PC-3 (cell line): ENCODE data around the gene GIPC2.

Experiments used
- CTCF ChIP-seq: fragments of 300-600 bp; sonication (generic); conservative IDR thresholded peaks from 2 replicates; pipeline ENCODE4 v1.5.1; 2017; ENCODE audit warnings: antibody characterized with exemption, low read depth, mild to moderate bottlenecking, low read length
- EZH2 ChIP-seq: fragments of 300-600 bp; sonication (generic); IDR thresholded peaks from one replicate; pipeline ENCODE4 v1.6.1; 2017; ENCODE audit warnings: antibody characterized with exemption, mild to moderate bottlenecking, low read length; ENCODE audit not compliant: unreplicated experiment
- EZH2phosphoT487 ChIP-seq: fragments of 300-600 bp; sonication (generic); IDR thresholded peaks from 2 replicates; pipeline ENCODE4 v1.6.1; 2018; ENCODE audit warnings: mild to moderate bottlenecking, antibody characterized with exemption, low read length, borderline replicate concordance

- TF ChIP-seq EZH2 (no peak), EZH2phosphoT487 (no peak), CTCF (no peak)
These were observed 8.8 kb downstream of the GIPC2 start for GRCh38 chr1:78054559-78054958.
